ENCODE data around the gene PHACTR1. TPM values are rescaled to one million over a fixed set of nuclear protein-coding genes. Genes with fewer than 3 reads are reported as not detected.
"Not testable (repeated sequence)": the region's sequence is repeated elsewhere in the genome, so short reads cannot be mapped to it uniquely, and the experiment has no call there.

PHACTR1 gene
- total RNA-seq, 1 experiment from 2014 or later: not detected

GRCh38 chr6:12916420-12917136 is 200.0 kb downstream of the PHACTR1 start:
- no peak for DNase-seq (ENCODE audit: low read depth)
- in situ Hi-C loops (cut with HindIII; ENCODE audit: low pct_unique_long_range_greater_than_20kb, low sequenced_read_pairs): no loop called here

DNA sequence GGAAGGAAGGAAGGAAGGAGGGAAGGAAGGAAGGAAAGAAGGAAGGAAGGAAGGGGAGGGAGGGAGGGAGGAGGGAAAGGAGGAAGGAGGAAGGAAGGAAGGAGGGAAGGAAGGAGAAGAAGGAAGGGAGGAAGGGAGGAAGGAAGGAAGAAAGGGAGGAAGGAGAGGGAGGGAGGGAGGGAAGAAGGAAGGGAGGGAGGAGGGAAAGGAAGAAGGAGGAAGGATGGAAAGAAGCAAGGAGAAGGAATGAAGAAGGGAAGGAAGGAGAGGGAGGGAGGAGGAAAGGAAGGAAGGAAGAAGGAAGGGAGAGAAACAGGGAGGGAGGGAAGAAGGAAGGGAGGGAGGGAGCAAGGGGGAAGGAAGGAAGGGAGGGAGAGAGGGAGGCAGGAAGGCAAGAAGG is 204.9 kb downstream of the PHACTR1 start:
- in situ Hi-C loops (cut with HindIII; ENCODE audit: low pct_unique_long_range_greater_than_20kb, low sequenced_read_pairs): no loop called here
- DNase-seq (ENCODE audit: low read depth): no peak

- no peak for DNase-seq (ENCODE audit: low read depth)
- in situ Hi-C loops (cut with HindIII; ENCODE audit: low pct_unique_long_range_greater_than_20kb, low sequenced_read_pairs): no loop called here
Measured at GRCh38 chr6:12923644-12924235, 207.2 kb downstream of the PHACTR1 start.

GRCh38 chr6:12924911-12925310 is 208.3 kb downstream of the PHACTR1 start:
- in situ Hi-C loops (cut with HindIII; ENCODE audit: low pct_unique_long_range_greater_than_20kb, low sequenced_read_pairs): no loop called here
- no peak for DNase-seq (ENCODE audit: low read depth)

DNA sequence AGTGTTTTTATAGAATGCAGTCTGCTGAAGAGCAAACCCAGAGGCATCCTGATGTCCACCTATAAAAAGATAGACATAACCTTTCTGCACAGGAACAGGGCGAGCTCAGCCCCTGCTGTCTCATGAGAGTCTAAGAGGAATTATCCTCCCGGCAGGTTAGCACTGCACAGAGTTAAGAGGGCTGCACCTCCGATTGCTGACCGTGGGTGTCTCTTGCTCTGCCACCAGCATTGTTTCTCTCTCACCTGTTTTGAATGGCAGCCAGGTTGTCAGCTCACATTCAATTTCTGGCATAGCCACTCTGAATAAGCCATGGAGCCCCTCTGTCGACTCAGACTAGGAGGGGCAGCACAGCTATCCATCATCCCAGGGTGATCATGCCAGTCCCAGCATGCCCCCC is 211.2 kb downstream of the PHACTR1 start:
- in situ Hi-C loops (cut with HindIII; ENCODE audit: low pct_unique_long_range_greater_than_20kb, low sequenced_read_pairs): no loop called here
- DNase-seq (ENCODE audit: low read depth): no peak

- in situ Hi-C loops (cut with HindIII; ENCODE audit: low pct_unique_long_range_greater_than_20kb, low sequenced_read_pairs): no loop called here
- DNase-seq (ENCODE audit: low read depth): no peak
Measured at GRCh38 chr6:12929678-12930077, 213.1 kb downstream of the PHACTR1 start.

GRCh38 chr6:12931639-12932038 is 215.1 kb downstream of the PHACTR1 start:
- in situ Hi-C loops (cut with HindIII; ENCODE audit: low pct_unique_long_range_greater_than_20kb, low sequenced_read_pairs): no loop called here
- no peak for DNase-seq (ENCODE audit: low read depth)

- no peak for DNase-seq (ENCODE audit: low read depth)
- in situ Hi-C loops (cut with HindIII; ENCODE audit: low pct_unique_long_range_greater_than_20kb, low sequenced_read_pairs): no loop called here
Measured at GRCh38 chr6:12935637-12936036, 219.1 kb downstream of the PHACTR1 start.

DNA sequence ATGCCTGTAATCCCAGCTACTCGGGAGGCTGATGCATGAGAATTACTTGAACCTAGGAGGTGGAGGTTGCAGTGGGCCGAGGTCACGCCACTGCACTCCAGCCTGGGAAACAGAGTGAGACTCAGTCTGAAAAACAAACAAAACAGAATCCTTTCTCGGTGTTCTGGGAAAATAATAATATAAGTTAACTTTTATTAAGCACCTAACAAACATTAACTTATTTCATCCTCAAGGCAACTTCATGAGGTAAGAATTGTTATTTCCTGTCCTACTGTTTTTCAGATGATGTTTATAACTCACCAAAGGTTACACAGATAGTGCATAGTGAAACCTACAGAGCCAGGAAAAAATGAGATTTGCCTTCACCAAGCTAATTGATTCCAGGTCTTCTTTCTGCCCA is 221.4 kb downstream of the PHACTR1 start:
- no peak for DNase-seq (ENCODE audit: low read depth)
- in situ Hi-C loops (cut with HindIII; ENCODE audit: low pct_unique_long_range_greater_than_20kb, low sequenced_read_pairs): no loop called here

GRCh38 chr6:12939314-12939713 is 222.7 kb downstream of the PHACTR1 start:
- in situ Hi-C loops (cut with HindIII; ENCODE audit: low pct_unique_long_range_greater_than_20kb, low sequenced_read_pairs): no loop called here
- no peak for DNase-seq (ENCODE audit: low read depth)

- in situ Hi-C loops (cut with HindIII; ENCODE audit: low pct_unique_long_range_greater_than_20kb, low sequenced_read_pairs): no loop called here
- DNase-seq (ENCODE audit: low read depth): no peak
Measured at GRCh38 chr6:12941422-12941821, 224.9 kb downstream of the PHACTR1 start.

DNA sequence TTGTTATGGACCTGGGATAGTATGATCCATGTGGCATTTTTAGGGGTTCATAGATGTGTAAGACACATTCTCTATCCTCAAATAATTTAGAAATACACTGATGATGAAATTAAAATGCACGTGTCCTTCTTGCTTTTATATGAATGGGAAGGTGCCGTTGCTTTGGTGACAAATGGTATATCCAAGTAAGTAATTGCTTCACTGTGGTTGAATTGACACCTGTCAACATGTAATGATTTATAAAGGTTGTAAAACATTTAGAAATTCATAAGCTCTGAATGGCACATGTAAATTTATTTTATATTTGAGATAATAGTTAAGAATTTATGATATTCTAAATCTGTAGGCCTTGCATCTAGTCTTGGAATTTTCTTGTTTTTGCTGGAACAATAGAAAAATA is 227.0 kb downstream of the PHACTR1 start:
- in situ Hi-C loops (cut with HindIII; ENCODE audit: low pct_unique_long_range_greater_than_20kb, low sequenced_read_pairs): no loop called here
- no peak for DNase-seq (ENCODE audit: low read depth)

DNA sequence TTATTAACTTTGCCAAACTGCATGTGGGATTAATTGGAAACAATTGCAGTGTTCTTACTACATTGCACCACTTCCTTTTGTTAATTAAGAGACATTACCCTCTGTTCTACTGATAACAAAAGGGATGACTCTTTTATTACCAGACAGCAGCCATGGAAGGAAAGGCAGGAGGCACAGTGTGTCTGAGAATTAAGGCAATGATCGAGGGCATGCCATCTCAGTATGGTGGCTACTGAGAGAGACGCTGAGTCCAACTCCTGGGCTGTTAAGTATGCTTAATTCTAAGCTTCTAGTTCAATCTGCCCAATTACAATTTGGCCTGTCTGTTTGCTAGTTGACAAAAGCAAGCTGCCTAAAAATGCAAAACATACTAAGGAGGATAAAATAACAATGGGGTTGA is 227.4 kb downstream of the PHACTR1 start:
- in situ Hi-C loops (cut with HindIII; ENCODE audit: low pct_unique_long_range_greater_than_20kb, low sequenced_read_pairs): no loop called here
- no peak for DNase-seq (ENCODE audit: low read depth)

DNA sequence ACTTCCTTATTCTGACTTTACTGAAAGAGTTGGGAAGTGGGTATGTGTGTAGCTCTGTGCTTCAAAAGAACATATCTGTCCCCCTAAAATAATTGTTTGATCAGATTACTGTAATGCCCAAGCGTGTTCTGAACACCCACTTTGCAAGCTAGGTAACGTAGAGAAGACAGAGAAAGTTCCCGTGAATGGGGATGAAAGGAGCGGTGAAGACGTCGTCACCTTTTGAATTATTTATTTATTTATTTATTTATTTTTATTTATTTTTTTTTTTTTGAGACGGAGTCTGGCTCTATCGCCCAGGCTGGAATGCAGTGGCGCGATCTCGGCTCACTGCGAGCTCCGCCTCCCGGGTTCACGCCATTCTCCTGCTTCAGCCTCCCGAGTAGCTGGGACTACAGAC is 228.0 kb downstream of the PHACTR1 start:
- DNase-seq (ENCODE audit: low read depth); in situ Hi-C loops (cut with HindIII; ENCODE audit: low pct_unique_long_range_greater_than_20kb, low sequenced_read_pairs): not testable (repeated sequence)

DNA sequence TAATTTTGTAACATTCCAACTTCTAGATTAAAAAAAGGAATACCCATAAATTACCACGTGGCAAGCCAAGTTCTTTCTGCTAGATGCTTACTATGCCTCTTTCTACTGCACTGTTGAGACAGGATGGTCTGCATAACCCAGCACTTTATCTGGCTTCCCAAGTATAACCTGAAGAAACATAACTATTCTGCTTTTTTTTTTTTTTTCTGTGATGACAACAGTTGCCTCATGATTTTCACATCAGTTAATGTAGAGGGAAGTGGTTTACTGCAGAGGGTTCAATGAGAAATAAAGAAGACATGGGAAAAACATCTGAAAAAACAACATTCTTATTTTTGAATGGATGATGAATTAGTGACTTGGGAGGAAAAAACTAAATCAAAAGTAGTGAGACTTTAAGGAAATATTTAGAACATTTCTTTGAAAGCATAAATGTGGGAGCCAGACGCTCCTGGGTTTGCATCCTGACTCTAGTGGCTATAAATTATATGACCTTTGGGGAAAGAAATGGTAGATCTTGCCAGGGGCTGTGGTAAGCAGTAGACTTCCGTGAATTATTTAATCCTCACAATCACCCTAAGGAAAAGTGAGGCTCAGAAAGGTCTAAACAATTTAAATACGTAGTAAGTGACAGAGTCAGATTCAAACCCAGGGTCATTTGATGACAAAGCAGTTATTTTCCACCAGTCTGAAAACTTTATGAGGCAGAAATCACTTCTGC is 230.7 kb downstream of the PHACTR1 start:
- in situ Hi-C loops (cut with HindIII; ENCODE audit: low pct_unique_long_range_greater_than_20kb, low sequenced_read_pairs): no loop called here
- DNase-seq (ENCODE audit: low read depth): no peak

- in situ Hi-C loops (cut with HindIII; ENCODE audit: low pct_unique_long_range_greater_than_20kb, low sequenced_read_pairs): no loop called here
- no peak for DNase-seq (ENCODE audit: low read depth)
Measured at GRCh38 chr6:12947967-12948366, 231.4 kb downstream of the PHACTR1 start.

- DNase-seq (ENCODE audit: low read depth): no peak
- in situ Hi-C loops (cut with HindIII; ENCODE audit: low pct_unique_long_range_greater_than_20kb, low sequenced_read_pairs): no loop called here
Measured at GRCh38 chr6:12950976-12951375, 234.4 kb downstream of the PHACTR1 start.

DNA sequence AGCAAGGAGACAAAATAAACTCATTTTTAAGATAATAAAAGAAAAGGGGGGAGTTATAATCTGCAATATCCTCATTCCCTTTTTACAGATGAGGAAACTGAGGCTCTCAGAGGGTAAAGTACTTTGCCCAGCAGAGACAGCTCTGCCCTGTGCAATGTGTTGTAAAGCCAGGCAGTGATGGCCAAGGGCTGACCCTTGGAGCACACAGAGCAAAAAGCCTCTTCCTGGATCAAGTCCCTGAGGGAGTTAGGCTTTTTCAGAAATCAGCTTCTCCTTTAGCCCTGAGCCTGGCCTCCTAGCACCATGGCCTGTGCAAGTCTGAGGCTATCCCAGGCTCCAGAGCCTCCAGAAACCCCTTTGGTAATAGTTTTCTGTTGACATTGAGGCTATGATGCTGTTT is 234.8 kb downstream of the PHACTR1 start:
- in situ Hi-C loops (cut with HindIII; ENCODE audit: low pct_unique_long_range_greater_than_20kb, low sequenced_read_pairs): no loop called here
- DNase-seq (ENCODE audit: low read depth): no peak

DNA sequence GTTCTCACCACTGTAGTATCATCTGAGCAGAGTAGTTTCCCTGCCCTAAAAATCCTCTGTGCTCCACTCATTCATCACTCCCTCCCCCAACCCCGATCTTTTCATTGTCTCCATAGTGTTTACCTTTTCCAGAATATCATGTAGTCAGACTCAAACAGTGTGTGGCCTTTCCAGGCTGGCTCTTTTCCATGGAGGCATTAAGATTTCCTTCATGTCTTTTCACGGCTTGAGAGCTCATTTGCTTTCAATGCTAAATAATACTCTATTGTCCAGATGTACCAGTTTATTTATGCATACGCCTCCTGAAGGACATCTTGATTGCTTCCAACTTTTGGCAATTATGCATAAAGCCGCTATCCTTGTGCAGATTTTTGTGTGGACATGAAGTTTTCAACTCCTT is 235.8 kb downstream of the PHACTR1 start:
- no peak for DNase-seq (ENCODE audit: low read depth)
- in situ Hi-C loops (cut with HindIII; ENCODE audit: low pct_unique_long_range_greater_than_20kb, low sequenced_read_pairs): no loop called here

DNA sequence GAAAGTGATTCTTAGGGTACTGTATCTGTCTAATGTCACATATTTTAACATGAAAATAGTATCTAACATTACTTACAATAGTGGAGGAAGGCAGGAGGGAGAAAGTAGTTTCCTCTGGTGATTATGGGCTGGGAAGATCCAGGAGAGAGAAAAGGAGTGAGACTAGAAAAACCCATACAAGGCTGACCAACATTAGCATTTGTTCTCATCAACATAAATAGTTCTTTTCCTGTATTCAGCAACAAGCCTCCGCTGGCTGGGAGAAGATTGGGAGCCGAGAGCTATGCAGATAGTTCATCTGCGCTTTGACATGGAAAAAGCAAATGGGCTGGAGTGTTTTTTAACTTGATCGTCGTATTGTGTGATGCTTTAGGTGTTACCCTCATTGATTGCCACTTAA is 239.4 kb downstream of the PHACTR1 start:
- in situ Hi-C loops (cut with HindIII; ENCODE audit: low pct_unique_long_range_greater_than_20kb, low sequenced_read_pairs): no loop called here
- no peak for DNase-seq (ENCODE audit: low read depth)

All from Caki2 (cell line).